Activated T-helper 1 cell treated with anti-CD3 and anti-CD28 coated beads, Interleukin-12 subunit alpha, Interleukin-12 subunit beta, Interleukin-2, Interleukin-4 antibody, amounts not matched to agents 30 ng/mL and 10 ng/mL and 1 ng/mL, durations not matched to agents 14 hours and 24 hours and 36 hours (primary cell): ENCODE results near the gene ERCC3. TPM values are rescaled to one million over a fixed set of nuclear protein-coding genes. Genes with fewer than 3 reads are reported as not detected.

ENCODE experiments used
- DNase-seq: peaks from one replicate; pipeline ENCODE4 v3.0.0; 2021; ENCODE audit warnings: low spot score
- H3K27ac Mint-ChIP-seq: one replicate; pipeline ENCODE4 v1.8.0; 2021; ENCODE audit warnings: mild to moderate bottlenecking, mixed read lengths
- H3K27me3 Mint-ChIP-seq: one replicate; pipeline ENCODE4 v1.8.0; 2022; ENCODE audit warnings: mild to moderate bottlenecking, moderate library complexity, mixed read lengths; ENCODE audit not compliant: insufficient read depth
- H3K36me3 Mint-ChIP-seq: one replicate; pipeline ENCODE4 v1.8.0; 2021; ENCODE audit warnings: low read depth, mixed read lengths
- H3K4me1 Mint-ChIP-seq: one replicate; pipeline ENCODE4 v1.8.0; 2021; ENCODE audit warnings: low read depth, mixed read lengths
- H3K4me3 Mint-ChIP-seq: one replicate; pipeline ENCODE4 v1.8.0; 2021; ENCODE audit warnings: mild to moderate bottlenecking, moderate library complexity, mixed read lengths
- H3K9me3 Mint-ChIP-seq: one replicate; pipeline ENCODE4 v1.8.0; 2021; ENCODE audit warnings: mixed read lengths
- intact Hi-C: fragments of 100-400 bp; cut with micrococcal nuclease; formaldehyde crosslinking; loops from one replicate; pipeline ENCODE4 v1.15.1; 2024
- total RNA-seq: library from RNA; stranded (reverse); gene quantifications from 2 replicates; pipeline ENCODE4 v1.2.3, GENCODE V29; 2022

The ERCC3 gene
- total RNA-seq = 63.1 and 65.5 TPM in 2 replicates

GRCh38 chr2:127293748-127294562 lies at the start of gene ERCC3:
Gene ERCC3, minus strand, starts transcription at chr2:127294144. Its CDS starts 63 bp downstream, at chr2:127294081.
- Mint-ChIP-seq H3K27me3 (no peaks in the 10 kb centered on the region), H3K4me1 (peaks cover 23% of the 10 kb centered on the region), H3K4me3 (peak within 1 kb of the TSS; percentile 99), H3K9me3 (no peaks in the 10 kb centered on the region), H3K36me3 (peaks cover 27% of the 10 kb centered on the region), H3K27ac (peak within 1 kb of the TSS; percentile 98)
- DNase-seq = peak; percentile 76
- intact Hi-C loops = loop anchor here (1.0 to 5.0 kb wide), 5 partner anchors 67 to 734 kb away; partner anchors contain the start of genes IWS1 and SAP130

GRCh38 chr2:127343277-127343676 lies 49.3 kb upstream of the ERCC3 start:
- peaks cover 9% of the 10 kb centered on the region for H3K36me3 Mint-ChIP-seq
- H3K27me3 Mint-ChIP-seq = no peaks in the 10 kb centered on the region
- no peak overlapping the region for H3K27ac Mint-ChIP-seq
- H3K9me3 Mint-ChIP-seq = no peaks in the 10 kb centered on the region
- intact Hi-C loops = no loop called here
- peaks cover 22% of the 10 kb centered on the region for H3K4me1 Mint-ChIP-seq
- no peak overlapping the region for H3K4me3 Mint-ChIP-seq
- DNase-seq = no peak

- peaks cover 13% of the 10 kb centered on the region for H3K4me1 Mint-ChIP-seq
- peaks cover 15% of the 10 kb centered on the region for H3K36me3 Mint-ChIP-seq
- H3K4me3 Mint-ChIP-seq = no peak overlapping the region
- H3K9me3 Mint-ChIP-seq = no peaks in the 10 kb centered on the region
- no peaks in the 10 kb centered on the region for H3K27me3 Mint-ChIP-seq
- DNase-seq = no peak
- intact Hi-C loops = no loop called here
- no peak overlapping the region for H3K27ac Mint-ChIP-seq
Observed at GRCh38 chr2:127342101-127342500, 48.2 kb upstream of the ERCC3 start.

- Mint-ChIP-seq H3K27ac (no peak overlapping the region), H3K4me1 (no peaks in the 10 kb centered on the region), H3K4me3 (no peak overlapping the region), H3K27me3 (no peaks in the 10 kb centered on the region), H3K36me3 (peaks cover 16% of the 10 kb centered on the region), H3K9me3 (no peaks in the 10 kb centered on the region)
- intact Hi-C loops = no loop called here
- DNase-seq = no peak
Observed at GRCh38 chr2:127332335-127332734, 38.4 kb upstream of the ERCC3 start.

- DNase-seq = no peak
- Mint-ChIP-seq H3K27ac (no peak overlapping the region), H3K27me3 (no peaks in the 10 kb centered on the region), H3K4me3 (no peak overlapping the region), H3K4me1 (no peaks in the 10 kb centered on the region), H3K9me3 (no peaks in the 10 kb centered on the region), H3K36me3 (peaks cover 16% of the 10 kb centered on the region)
- intact Hi-C loops = no loop called here
Observed at GRCh38 chr2:127330753-127331152, 36.8 kb upstream of the ERCC3 start.

- intact Hi-C loops = loop anchor here (10.0 kb wide), 1 partner anchor 318 kb away; the partner anchor contains the start of gene GPR17
- Mint-ChIP-seq H3K4me3 (no peak overlapping the region), H3K27ac (no peak overlapping the region), H3K27me3 (no peaks in the 10 kb centered on the region), H3K4me1 (no peaks in the 10 kb centered on the region), H3K36me3 (peaks cover 33% of the 10 kb centered on the region), H3K9me3 (no peaks in the 10 kb centered on the region)
- no peak for DNase-seq
Observed at GRCh38 chr2:127326289-127326945, 32.5 kb upstream of the ERCC3 start.

GRCh38 chr2:127324635-127325034 lies 30.7 kb upstream of the ERCC3 start:
- no peak for DNase-seq
- no peaks in the 10 kb centered on the region for H3K27me3 Mint-ChIP-seq
- peaks cover 46% of the 10 kb centered on the region for H3K36me3 Mint-ChIP-seq
- H3K4me1 Mint-ChIP-seq = peaks cover 7% of the 10 kb centered on the region
- H3K4me3 Mint-ChIP-seq = no peak overlapping the region
- intact Hi-C loops = loop anchor here (1.0 to 10.0 kb wide), 3 partner anchors 92 to 320 kb away; partner anchors contain the start of gene GPR17
- H3K27ac Mint-ChIP-seq = no peak overlapping the region
- peaks cover 12% of the 10 kb centered on the region for H3K9me3 Mint-ChIP-seq

- no peaks in the 10 kb centered on the region for H3K27me3 Mint-ChIP-seq
Observed at GRCh38 chr2:127321303-127321702, 27.4 kb upstream of the ERCC3 start.

GRCh38 chr2:127320586-127321275 lies 26.8 kb upstream of the ERCC3 start:
- Mint-ChIP-seq H3K27ac (peak overlapping the region; percentile 78), H3K9me3 (peaks cover 12% of the 10 kb centered on the region), H3K4me1 (peaks cover 7% of the 10 kb centered on the region), H3K27me3 (no peaks in the 10 kb centered on the region), H3K4me3 (no peak overlapping the region), H3K36me3 (peaks cover 60% of the 10 kb centered on the region)
- intact Hi-C loops = loop anchor here (1.0 to 10.0 kb wide), 2 partner anchors 67 to 324 kb away; partner anchors contain the start of genes GPR17 and MAP3K2
- DNase-seq = no peak

More at GRCh38 chr2:127321303-127321702, 27.4 kb upstream of the ERCC3 start:
- H3K9me3 Mint-ChIP-seq = peaks cover 12% of the 10 kb centered on the region
- H3K4me1 Mint-ChIP-seq = peaks cover 7% of the 10 kb centered on the region
- peaks cover 60% of the 10 kb centered on the region for H3K36me3 Mint-ChIP-seq
- H3K27ac Mint-ChIP-seq = no peak overlapping the region
- intact Hi-C loops = loop anchor here (10.0 kb wide), 1 partner anchor 323 kb away; the partner anchor contains the start of gene GPR17
- no peak for DNase-seq
- H3K4me3 Mint-ChIP-seq = no peak overlapping the region

GRCh38 chr2:127320067-127320466 lies 26.1 kb upstream of the ERCC3 start:
- Mint-ChIP-seq H3K4me3 (no peak overlapping the region), H3K36me3 (peaks cover 58% of the 10 kb centered on the region), H3K27ac (peak overlapping the region; percentile 78), H3K9me3 (peaks cover 12% of the 10 kb centered on the region), H3K4me1 (peaks cover 7% of the 10 kb centered on the region), H3K27me3 (no peaks in the 10 kb centered on the region)
- intact Hi-C loops = loop anchor here (1.0 to 10.0 kb wide), 2 partner anchors 67 to 325 kb away; partner anchors contain the start of genes GPR17 and MAP3K2
- no peak for DNase-seq

GRCh38 chr2:127314193-127314988 lies 20.4 kb upstream of the ERCC3 start:
- H3K4me1 Mint-ChIP-seq = no peaks in the 10 kb centered on the region
- no peak overlapping the region for H3K27ac Mint-ChIP-seq
- no peak for DNase-seq
- H3K36me3 Mint-ChIP-seq = peaks cover 56% of the 10 kb centered on the region
- H3K4me3 Mint-ChIP-seq = no peak overlapping the region
- no peaks in the 10 kb centered on the region for H3K27me3 Mint-ChIP-seq
- no peaks in the 10 kb centered on the region for H3K9me3 Mint-ChIP-seq
- intact Hi-C loops = no loop called here

GRCh38 chr2:127313406-127313805 lies 19.5 kb upstream of the ERCC3 start:
- no peaks in the 10 kb centered on the region for H3K27me3 Mint-ChIP-seq
- no peaks in the 10 kb centered on the region for H3K4me1 Mint-ChIP-seq
- no peak overlapping the region for H3K4me3 Mint-ChIP-seq
- intact Hi-C loops = no loop called here
- no peaks in the 10 kb centered on the region for H3K9me3 Mint-ChIP-seq
- H3K36me3 Mint-ChIP-seq = peaks cover 51% of the 10 kb centered on the region
- DNase-seq = no peak
- no peak overlapping the region for H3K27ac Mint-ChIP-seq
